ENCODE results near the gene NEK11.

DNA sequence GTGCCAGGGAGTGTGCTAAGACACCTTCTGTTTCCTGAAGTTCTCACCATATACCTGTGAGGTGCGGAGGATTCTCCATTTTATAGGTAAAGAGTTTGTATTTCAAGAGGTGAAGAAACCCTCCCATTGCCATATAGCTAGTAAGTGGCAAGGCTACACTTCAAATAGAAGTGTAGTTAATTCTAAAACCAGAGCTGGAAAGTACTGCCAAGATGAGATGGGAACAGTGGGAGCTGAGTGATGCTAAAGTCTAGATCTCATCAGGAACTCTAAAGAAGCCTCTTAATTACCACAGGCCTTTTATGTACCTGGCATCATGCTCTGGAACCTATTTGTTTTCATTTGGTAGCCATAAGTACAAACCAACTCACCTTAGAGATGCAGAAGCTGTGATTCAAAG is 256.3 kb downstream of the NEK11 start:
- TF ChIP-seq, protein P1, sequence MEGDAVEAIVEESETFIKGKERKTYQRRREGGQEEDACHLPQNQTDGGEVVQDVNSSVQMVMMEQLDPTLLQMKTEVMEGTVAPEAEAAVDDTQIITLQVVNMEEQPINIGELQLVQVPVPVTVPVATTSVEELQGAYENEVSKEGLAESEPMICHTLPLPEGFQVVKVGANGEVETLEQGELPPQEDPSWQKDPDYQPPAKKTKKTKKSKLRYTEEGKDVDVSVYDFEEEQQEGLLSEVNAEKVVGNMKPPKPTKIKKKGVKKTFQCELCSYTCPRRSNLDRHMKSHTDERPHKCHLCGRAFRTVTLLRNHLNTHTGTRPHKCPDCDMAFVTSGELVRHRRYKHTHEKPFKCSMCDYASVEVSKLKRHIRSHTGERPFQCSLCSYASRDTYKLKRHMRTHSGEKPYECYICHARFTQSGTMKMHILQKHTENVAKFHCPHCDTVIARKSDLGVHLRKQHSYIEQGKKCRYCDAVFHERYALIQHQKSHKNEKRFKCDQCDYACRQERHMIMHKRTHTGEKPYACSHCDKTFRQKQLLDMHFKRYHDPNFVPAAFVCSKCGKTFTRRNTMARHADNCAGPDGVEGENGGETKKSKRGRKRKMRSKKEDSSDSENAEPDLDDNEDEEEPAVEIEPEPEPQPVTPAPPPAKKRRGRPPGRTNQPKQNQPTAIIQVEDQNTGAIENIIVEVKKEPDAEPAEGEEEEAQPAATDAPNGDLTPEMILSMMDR (IDR thresholded peaks at IDR 0.05), result no peak
- no peak for TF ChIP-seq POLR2A (IDR thresholded peaks at IDR 0.05)
